GM19467 (cell line): ENCODE measurements around the gene TNFRSF1B.

Source experiments
- ATAC-seq: cut with Tn5 transposase; IDR thresholded peaks from one replicate; pipeline ENCODE4 v1.9.1; 2021; ENCODE audit warnings: mild to moderate bottlenecking, moderate library complexity; ENCODE audit not compliant: unreplicated experiment

Gene TNFRSF1B

DNA sequence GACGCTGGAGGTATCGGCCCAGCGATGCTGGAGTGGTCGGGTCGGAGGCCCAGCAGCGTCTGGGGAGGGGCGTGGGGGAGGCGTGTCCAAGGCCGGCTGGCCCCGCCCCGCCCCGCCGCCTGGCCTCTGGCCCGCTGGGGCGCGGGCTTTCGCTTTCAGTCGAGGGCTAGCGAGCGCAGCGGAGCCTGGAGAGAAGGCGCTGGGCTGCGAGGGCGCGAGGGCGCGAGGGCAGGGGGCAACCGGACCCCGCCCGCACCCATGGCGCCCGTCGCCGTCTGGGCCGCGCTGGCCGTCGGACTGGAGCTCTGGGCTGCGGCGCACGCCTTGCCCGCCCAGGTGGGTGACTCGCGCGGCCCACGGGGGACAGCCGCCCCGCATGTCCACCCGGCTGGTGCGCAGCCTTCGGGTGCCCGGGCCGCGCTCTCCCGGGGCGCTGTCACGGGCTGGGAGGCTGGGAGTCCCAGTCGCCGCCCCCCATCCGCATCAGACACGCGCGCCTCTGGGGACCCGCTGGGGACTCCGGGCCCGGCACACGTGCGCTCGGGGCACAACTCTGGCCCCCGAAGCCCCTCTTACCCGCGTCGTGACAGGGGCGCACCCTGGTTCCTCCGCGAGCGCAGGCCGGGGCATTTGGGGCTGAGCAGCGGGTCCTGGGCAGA, at the start of gene TNFRSF1B:
TSS of gene TNFRSF1B (plus strand) at position 158 of the 659 bp plus-strand sequence. CDS start at position 259, 101 bp downstream.
- peak; percentile 40 for ATAC-seq

DNA sequence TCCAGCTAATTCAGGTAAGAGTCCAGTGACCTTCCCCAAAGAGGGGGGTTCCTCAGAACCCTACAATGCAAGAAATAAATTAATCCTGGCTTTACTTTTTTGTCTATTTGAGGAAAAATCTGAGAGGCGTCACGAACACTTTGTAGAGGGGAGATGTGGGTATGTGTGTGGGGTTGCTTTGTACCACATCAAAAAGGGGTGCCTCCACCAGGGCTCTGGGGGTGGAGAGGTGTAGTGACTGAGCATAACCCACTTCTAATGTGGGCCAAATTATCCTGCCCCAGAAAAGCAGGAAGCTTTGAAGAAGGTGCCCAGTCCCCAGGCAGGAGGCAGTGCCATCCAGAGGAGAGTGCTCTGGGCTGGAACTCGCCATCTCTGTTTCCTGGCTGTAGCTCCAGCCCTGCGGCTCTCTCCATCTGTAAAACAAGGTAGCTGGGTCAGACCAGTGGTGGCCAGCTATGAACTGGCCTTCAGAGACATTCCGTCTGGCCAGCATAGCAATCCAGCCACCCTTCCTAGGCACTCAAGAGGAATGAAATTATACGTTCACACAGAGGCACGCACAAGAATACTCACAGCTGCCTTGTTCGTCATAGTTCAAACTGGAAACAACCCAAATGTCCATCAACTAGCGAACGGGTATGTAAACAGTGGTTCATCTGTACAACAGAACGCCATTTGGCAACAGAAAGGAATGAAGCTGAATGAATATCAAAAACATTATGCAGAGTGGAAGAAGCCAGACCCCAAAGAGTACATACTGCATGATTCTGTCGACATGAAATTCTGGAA, 45.4 kb upstream of the TNFRSF1B start:
- ATAC-seq: no peak

DNA sequence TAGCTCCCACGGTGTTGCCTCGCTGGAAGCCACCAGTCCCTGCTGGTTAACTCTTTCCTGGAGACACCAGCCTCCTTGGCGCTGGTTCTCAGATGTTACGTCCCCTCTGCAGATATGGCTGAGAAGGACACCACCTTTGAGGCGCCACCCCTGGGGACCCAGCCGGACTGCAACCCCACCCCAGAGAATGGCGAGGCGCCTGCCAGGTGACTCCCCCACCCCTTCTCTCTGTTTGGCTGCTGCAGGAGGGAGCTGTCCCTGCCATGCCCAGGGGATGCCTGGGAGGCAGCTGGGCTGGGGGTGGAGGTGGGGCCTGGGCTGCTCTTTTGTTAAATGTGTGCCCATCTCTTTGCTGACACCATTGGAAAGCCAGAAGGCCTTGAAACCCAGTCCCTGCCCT, 43.6 kb upstream of the TNFRSF1B start:
- ATAC-seq: no peak

DNA sequence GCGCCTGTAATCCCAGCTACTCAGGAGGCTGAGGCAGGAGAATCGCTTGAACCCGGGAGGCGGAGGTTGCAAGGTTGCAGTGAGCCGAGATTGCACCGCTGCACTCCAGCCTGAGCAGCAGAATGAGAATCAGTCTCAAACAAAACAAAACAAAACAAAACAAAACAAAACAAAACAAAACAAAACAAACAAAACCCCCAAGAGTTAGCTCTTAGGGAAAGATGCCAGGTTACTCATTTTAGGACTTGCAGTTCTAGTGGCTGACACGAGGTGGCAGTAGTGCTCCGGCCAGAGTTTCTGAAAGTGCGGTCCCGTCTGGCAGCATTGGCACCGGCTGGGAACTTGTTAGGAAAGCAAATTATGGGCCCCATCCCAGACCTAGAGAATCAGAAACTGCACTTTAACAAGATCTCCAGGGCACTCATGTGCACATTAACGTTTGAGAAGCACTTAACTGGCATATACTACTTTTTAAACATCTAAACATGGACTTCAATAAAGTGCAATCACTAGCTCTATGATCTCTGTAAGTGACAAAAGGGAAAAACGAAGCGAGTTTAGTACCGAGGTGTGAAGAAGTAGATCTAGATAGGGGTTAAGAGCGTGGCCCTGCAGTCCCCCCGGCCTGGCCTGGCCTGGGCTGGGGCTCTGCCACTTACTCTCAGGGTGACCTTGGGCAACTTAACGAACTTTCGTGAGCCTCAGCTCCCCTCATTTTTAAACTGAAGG, 41.9 kb upstream of the TNFRSF1B start:
- no peak for ATAC-seq

DNA sequence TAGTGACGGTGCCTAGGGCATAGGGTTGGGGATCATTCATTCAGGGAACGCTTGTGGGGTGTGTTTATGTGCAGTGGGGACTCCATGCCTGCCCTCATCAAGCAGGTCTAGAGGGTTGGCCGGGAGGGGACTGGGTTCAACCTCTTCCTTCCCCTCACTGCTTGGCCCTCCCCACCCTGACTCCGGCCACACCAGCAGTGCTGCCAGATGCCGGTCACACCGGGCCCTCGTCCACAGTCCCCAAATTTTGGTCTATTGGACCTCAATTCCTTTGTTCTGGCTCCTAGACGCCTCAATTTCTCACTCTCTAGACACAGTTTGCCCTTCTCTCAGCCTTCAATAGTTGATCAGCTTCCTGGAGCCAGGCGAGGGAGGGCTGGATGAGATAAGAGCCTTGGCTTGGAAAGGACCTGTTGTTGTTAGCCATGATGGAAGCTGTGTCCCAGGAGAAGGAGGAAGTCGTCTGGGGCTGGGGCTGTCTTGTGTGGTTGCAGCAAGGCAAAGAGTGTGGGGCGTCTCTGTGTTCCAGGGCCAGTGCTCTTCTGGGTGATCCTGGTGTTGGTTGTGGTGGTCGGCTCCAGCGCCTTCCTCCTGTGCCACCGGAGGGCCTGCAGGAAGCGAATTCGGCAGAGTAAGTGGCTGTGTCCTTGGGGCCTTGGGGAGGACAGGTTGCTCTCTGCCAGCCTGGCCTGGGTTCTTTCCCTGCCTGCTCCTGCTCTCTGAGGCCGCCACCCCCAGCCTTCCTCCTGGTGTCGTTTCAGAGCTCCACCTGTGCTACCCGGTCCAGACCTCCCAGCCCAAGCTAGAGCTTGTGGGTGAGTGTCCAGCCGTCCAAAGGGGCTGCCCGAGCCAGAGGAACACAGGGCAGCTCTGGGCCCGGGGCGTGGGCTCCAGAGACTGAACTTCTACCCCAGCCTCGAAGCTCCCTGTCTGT, 41.1 kb upstream of the TNFRSF1B start:
- no peak for ATAC-seq

DNA sequence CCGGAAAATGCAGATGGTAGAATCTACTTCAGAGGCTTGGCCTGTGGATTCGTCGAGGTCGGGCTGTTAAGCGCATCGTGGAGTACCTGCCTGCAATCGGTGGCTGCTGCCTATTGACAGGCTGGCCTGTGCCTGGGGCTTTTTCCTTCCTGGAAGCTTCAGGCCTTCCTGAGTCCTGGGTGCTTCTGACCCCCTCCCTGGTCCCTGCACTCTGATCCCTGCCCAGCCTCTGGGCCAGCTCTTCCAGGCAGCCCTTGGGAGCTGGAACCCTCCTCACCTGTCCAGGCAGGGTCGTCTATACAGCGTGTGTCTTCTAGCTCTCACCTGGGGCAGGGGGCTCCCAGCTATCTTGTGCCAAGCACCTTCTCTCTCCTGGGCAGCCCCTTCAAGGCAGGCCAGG, 40.0 kb upstream of the TNFRSF1B start:
- no peak for ATAC-seq

DNA sequence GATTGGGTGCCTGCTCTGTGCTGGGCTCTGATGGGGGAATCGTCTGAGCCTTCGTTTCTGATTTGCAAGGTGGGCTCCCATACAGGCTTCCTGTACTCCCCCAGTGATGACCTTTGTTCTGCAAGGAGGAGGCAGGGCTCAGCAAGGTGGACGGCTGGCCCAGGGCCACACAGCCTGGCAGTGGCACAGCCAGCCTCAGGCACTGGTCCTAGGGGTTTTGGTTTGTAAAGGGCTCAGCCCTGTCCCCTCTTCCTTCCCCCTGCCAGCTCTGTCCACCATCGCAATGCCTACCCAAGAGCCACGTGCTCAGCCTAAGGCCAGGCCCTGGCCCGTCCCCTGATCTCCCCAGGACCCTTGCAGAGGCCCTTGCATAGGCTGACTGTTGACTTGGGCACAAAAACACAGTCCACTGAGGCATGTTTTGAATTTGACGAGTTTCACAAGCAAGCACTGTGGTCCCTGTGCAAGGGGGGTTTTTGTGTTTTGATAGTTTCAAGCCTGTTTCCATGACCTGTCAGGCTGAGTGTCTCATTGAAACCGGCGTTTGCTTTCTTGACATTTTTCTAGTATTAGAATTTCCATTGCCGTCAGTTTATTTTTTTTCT, 39.5 kb upstream of the TNFRSF1B start:
- ATAC-seq: no peak

DNA sequence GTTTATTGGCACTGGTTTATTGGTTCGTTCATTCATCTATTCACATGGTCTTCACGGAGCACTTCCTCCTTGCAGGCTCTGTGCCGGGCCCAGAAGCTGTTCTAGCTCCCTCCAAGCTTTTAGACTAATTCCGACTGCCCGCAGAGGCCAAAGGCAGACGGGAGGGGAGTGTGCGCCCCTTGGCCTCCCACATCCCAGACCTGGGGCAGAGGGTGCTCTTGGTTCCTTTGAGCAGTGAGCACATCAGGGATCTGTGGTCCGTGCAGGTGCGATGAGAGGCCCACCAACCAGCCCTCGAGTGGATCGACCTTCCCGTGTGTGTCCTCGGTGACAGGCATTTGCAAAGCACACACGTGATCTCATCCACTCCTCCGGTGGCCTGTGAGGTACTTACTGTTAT, 38.7 kb upstream of the TNFRSF1B start:
- no peak for ATAC-seq

DNA sequence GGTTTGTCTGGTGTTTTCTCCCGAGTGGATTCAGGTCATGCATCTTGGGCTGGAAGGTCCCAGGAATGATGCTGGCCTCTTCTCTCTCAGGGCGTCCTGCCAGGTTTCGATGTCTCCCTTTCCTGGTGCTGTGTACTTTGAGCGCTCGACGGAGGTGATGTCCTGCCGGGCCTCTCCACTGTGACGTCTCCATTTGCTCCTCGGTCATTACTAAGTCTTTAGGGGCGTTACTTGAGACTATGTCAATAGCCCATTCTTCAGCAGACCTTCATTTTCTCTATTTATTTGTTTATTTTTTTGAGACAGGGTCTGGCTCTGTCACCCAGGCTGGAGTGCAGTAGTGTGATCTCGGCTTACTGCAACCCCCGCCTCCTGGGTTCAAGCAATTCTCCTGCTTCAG, 37.2 kb upstream of the TNFRSF1B start:
- no peak for ATAC-seq

DNA sequence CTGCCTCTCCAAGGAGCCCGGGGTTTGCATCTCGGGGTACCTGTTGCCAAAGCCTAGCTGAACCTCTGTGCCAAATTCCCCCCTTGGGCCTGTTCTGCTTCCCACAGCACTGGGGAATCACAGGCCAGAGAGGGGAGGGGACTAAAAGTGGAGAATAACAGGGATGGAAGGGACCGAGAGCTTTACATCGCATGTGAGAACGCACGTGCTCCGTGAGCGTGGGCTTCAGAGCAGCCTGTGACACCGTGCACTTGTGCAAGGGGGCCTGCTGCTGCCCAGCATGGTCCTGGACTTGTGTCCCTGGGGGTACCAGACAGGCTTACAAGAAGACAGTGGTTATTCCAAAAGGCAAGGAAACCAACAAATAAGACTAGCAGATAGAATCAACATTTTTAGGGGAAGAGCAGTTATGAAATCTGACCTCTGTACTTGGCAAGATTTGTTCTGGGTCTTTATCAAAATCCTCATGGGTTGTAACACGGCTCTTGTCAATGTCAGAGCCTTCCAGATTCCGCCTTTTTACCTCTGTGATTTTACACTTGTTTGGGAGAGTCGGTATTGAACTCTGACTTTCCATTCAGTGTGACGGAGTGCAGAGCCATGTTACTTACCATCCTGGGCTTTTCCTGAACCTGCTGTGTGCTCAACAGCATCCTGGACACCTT, 36.2 kb upstream of the TNFRSF1B start:
- no peak for ATAC-seq

DNA sequence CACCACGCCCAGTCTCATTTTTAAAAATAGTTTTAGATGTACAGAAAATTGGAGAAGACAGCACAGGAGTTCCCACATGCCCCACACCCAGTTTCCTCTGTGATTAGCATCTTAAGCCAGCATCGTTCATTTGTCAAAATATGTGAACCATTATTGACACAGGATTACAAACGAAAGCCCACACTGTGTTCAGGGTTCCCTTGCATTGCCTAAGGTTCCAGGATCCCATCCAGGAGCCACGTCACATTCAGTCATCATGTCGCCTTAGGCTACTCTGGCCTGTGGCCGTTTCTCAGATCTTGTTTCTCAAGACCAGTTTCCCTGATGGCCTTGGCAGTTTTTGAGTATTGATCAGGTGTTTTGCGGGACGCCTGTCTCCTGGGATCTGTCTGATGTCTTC, 34.7 kb upstream of the TNFRSF1B start:
- ATAC-seq: no peak

DNA sequence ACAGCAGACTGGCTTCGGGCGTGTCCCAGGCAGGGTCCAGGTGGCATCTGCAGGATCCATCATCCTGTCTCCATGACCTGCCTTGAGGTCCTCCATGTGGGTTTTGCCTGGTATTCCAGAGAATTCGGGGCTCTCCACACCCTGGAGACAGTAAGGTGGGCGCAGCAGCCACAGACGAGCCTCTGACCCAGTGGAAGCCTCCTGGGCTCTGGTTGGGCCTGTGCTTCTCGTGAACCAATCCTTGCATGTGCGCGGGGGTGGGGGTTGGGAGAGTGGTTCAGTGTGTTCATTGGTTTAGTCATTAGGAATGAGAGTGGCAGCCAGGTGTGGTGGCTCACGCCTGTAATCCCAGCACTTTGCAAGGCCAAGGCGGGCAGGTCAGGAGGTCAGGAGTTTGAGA, 32.1 kb upstream of the TNFRSF1B start:
- no peak for ATAC-seq

DNA sequence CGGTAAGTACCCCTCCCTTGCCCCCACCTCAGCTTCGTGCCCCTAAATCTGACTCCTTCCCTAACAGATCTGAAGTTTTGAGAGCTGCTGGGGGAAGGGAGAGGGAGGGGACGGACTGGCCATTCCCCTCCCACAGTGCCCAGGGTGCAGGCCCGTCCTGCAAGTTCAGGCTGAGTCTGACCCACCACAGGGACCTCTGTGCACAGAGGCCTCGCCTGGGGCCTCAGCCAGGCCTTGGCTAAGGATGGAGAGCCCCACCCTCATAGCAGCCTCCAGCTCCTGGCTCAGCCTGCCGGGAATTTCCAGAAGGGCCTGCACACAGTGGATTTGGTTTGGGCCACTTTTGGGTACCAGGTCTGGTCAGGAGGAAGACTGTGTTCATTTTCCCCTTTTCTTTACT, 31.2 kb upstream of the TNFRSF1B start:
- ATAC-seq: no peak

DNA sequence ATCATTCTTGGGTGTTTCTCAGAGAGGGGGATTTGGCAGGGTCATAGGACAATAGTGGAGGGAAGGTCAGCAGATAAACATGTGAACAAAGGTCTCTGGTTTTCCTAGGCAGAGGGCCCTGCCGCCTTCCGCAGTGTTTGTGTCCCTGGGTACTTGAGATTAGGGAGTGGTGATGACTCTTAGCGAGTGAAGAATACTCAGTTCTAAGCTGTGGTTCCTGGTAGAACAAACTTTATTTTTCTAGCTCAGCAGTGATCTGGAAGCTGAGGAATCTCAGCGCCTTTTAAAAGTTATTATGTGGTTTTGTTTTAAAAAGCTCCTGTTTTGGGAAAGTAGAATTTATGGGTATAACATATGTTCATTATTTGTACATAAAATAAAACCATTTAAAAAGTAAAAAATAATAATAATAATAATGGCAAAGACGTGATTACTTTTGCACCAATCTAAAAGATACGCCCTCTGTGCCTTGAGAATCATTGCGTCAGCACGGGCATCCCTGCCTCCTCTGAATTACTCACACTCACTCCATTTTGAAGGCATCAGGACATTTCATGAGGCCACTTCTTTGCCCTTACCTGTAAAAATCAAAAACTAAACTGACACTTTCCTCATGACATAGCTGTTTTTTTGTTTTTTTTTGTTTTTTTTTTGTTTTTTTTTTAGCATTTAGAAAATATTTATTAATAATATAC, 29.7 kb upstream of the TNFRSF1B start:
- ATAC-seq: no peak

DNA sequence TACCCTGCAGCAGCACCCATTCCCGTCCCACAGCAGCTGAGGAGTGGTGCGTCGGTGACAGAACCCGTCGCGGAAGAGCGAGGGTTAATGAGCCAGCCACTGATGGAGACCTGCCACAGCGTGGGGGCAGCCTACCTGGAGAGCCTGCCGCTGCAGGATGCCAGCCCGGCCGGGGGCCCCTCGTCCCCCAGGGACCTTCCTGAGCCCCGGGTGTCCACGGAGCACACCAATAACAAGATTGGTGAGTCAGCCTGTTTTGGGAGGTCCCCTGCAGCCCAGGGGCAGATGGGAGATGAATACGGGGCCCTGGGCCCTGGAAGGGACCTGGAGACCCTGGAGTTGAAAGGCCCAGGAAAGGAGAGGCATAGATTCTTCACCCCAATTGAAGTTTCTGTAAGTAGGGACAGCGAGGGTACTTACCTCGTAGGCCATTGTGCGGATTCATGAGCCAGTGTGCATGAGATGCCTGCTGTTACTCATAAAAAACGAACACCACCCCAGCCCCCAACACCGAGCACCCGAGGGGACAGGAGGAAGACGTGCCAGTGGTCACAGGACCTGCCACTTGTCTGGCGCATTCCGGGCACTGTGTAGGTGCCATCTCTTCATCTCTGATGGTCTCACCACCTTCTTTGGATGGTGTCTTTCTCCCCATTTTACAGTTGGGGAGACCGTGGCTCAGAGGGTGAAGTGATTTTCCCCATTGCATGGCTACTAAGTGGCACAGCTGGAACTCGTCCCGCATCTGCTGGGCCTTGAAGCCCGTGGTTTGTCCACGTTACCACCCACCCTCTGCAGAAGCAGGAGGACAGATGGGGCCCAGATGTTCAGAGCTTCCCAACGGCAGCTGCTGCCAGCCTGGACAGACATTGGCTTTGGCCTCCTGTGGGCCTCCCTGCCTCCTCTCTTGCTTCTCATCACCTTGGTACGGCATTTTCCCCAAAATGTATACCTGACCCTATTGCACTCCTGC, 28.3 kb upstream of the TNFRSF1B start:
- no peak for ATAC-seq

DNA sequence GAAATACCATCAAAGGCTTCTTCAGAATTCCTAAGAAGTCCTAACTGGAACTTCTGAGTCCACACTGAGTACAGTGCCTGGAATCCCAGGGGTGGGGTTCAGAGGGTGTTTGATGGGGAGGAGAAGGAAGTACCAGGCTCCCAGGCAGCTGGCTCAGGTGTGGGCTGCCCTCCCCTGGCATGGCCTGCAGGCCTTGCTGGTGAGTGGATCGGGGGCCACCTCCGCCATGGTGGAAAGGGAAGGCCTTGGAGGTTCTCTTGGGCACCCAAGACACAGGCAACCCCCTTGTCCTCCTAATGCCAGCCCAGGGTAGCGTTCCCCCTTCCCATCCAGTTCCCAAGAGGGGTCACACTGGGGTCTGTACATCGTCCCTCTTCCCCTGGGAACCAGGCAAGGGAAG, 26.8 kb upstream of the TNFRSF1B start:
- no peak for ATAC-seq

DNA sequence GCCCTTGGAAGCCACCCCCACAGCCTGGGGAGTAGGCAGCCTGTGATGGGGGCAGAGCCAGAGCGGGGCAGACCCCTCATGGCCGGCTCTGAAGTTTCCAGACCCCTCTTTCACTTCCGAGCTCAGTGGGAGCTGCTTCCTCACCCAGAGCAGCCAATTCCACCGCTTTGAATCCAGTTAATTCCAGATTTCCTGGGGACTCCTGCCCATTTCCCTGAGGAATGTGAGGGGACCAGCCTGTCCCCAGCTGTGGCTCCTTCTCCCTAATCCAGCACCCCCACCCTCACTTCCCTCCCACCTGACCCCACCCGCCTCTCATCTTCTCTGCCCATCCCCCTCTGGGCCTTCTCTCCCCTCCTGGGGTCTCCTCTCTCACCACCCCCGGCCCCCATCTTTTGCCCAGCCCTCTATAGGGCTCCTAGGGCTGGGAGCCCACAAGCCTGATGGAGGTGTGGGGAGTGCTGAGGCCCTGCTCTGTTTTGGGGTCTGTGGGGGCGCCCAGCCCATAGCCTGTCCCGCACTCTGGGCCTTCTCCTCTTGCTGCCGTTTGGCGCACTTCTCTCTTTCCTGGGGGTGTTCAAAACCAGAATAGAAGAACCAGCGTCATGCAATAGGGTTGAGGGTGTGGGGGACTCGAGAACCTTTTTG, 26.2 kb upstream of the TNFRSF1B start:
- no peak for ATAC-seq
